GM19455 (cell line): ENCODE measurements around the gene LFNG.

Experiments
- ATAC-seq: cut with Tn5 transposase; IDR thresholded peaks from one replicate; pipeline ENCODE4 v1.9.1; 2021; ENCODE audit not compliant: unreplicated experiment

Gene LFNG

GRCh38 chr7:2516194-2516555, 3.4 kb upstream of the LFNG start:
- no peak for ATAC-seq

GRCh38 chr7:2517026-2517425, 2.5 kb upstream of the LFNG start:
- ATAC-seq, result no peak

GRCh38 chr7:2517678-2518507, 1.7 kb upstream of the LFNG start:
- ATAC-seq, result no peak

- no peak for ATAC-seq
These were observed 846 bp upstream of the LFNG start for GRCh38 chr7:2518737-2519118.

- no peak for ATAC-seq
These were observed 672 bp downstream of the LFNG start for GRCh38 chr7:2520131-2520760.

- ATAC-seq, result no peak
These were observed 1.3 kb downstream of the LFNG start for GRCh38 chr7:2520761-2521290.

- no peak for ATAC-seq
These were observed 1.8 kb downstream of the LFNG start for GRCh38 chr7:2521341-2521745.

- no peak for ATAC-seq
These were observed 2.5 kb downstream of the LFNG start for GRCh38 chr7:2521952-2522591.

- no peak for ATAC-seq
These were observed 3.3 kb downstream of the LFNG start for GRCh38 chr7:2522780-2523433.

GRCh38 chr7:2523461-2523936, 3.9 kb downstream of the LFNG start:
- no peak for ATAC-seq

- ATAC-seq, result no peak
These were observed 4.6 kb downstream of the LFNG start for GRCh38 chr7:2523941-2524807.

- ATAC-seq, result no peak
These were observed 5.5 kb downstream of the LFNG start for GRCh38 chr7:2524808-2525657.

GRCh38 chr7:2525658-2526630, 6.4 kb downstream of the LFNG start:
- no peak for ATAC-seq

- ATAC-seq, result no peak
These were observed 7.3 kb downstream of the LFNG start for GRCh38 chr7:2526659-2527504.

- no peak for ATAC-seq
These were observed 8.2 kb downstream of the LFNG start for GRCh38 chr7:2527505-2528467.

GRCh38 chr7:2528481-2529095, 9.0 kb downstream of the LFNG start:
- no peak for ATAC-seq
